ENCODE data around the gene FER.

DNA sequence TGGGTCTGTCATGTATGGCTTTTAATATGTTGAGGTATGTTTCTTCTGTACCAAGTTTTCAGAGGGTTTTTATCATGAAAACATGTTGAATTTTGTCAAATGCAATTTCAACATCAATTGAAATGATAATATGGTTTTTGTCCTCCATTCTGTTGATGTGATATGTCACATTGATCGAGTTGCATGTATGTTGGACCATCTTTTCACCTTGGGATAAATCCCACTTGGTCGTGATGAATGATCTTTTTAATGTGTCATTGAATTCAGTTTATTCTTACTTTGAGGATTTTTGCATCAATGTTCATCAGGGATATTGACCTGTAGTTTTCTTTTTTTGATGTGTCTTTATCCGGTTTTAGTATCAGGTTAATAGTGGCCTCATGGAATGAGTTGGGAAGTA lies 373.5 kb downstream of the FER start:
- TF ChIP-seq, protein P1, sequence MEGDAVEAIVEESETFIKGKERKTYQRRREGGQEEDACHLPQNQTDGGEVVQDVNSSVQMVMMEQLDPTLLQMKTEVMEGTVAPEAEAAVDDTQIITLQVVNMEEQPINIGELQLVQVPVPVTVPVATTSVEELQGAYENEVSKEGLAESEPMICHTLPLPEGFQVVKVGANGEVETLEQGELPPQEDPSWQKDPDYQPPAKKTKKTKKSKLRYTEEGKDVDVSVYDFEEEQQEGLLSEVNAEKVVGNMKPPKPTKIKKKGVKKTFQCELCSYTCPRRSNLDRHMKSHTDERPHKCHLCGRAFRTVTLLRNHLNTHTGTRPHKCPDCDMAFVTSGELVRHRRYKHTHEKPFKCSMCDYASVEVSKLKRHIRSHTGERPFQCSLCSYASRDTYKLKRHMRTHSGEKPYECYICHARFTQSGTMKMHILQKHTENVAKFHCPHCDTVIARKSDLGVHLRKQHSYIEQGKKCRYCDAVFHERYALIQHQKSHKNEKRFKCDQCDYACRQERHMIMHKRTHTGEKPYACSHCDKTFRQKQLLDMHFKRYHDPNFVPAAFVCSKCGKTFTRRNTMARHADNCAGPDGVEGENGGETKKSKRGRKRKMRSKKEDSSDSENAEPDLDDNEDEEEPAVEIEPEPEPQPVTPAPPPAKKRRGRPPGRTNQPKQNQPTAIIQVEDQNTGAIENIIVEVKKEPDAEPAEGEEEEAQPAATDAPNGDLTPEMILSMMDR (IDR thresholded peaks at IDR 0.05), result no peak
- no peak for TF ChIP-seq POLR2A (IDR thresholded peaks at IDR 0.05)
